NB4 (cell line): ENCODE results near the gene PTGR1.
"Not testable (repeated sequence)": the region's sequence is repeated elsewhere in the genome, so short reads cannot be mapped to it uniquely, and the experiment has no call there.

Experiments
- DNase-seq: peaks from one replicate; pipeline ENCODE4 v3.0.0; 2010; ENCODE audit warnings: low read depth
- H3K4me3 ChIP-seq: one replicate; pipeline ENCODE4 v1.5.1; 2011; ENCODE audit warnings: mild to moderate bottlenecking, low read depth, low read length, moderate library complexity
- MAX ChIP-seq: IDR thresholded peaks from 2 replicates; pipeline ENCODE4 v1.6.1; 2011; ENCODE audit warnings: low read depth, low read length
- MYC ChIP-seq: IDR thresholded peaks from 2 replicates; pipeline ENCODE4 v1.6.1; 2011; ENCODE audit warnings: low read depth, low read length
- POLR2A ChIP-seq: IDR thresholded peaks from 2 replicates; pipeline ENCODE4 v1.6.1; 2011; ENCODE audit warnings: mild to moderate bottlenecking; ENCODE audit not compliant: insufficient read length; ENCODE audit errors: extremely low read depth
- TF ChIP-seq, protein P1 (sequence below): IDR thresholded peaks from one replicate; pipeline ENCODE4 v1.5.1; 2012; ENCODE audit warnings: low read depth, low read length

The PTGR1 gene

DNA sequence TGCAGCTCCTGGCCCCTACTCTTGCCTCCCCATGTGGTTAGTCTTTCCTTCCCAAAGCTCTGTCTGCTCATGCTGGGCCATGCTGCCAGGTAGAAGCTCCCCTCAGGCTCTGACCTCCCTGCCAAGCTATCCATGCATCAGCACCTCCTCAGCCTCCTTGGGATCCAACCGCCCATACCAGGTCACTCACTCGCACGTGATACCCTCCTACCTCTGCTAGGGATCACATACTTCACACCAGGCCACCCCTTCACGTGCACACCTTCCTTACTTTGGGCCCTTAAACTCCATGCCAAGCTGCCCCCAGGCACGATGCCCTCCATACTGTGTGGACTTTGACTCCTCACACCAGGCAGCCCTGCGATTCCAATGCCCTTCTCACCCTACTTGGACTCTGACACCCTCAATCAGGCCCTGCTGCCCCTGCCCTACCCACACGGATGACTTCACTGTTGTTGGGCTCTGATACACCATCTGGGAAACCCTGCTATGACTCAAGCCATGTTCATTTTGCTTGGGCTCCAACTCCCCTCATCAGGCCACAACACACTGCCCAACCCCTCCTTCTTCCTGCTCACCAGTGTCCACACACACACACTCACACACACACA lies 40.3 kb downstream of the PTGR1 start:
- no peak overlapping the region for H3K4me3 ChIP-seq
- TF ChIP-seq MAX (no peak), MYC (no peak), POLR2A (no peak)
- TF ChIP-seq, protein P1, sequence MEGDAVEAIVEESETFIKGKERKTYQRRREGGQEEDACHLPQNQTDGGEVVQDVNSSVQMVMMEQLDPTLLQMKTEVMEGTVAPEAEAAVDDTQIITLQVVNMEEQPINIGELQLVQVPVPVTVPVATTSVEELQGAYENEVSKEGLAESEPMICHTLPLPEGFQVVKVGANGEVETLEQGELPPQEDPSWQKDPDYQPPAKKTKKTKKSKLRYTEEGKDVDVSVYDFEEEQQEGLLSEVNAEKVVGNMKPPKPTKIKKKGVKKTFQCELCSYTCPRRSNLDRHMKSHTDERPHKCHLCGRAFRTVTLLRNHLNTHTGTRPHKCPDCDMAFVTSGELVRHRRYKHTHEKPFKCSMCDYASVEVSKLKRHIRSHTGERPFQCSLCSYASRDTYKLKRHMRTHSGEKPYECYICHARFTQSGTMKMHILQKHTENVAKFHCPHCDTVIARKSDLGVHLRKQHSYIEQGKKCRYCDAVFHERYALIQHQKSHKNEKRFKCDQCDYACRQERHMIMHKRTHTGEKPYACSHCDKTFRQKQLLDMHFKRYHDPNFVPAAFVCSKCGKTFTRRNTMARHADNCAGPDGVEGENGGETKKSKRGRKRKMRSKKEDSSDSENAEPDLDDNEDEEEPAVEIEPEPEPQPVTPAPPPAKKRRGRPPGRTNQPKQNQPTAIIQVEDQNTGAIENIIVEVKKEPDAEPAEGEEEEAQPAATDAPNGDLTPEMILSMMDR, result no peak
- no peak for DNase-seq

GRCh38 chr9:111555425-111555824 lies 44.0 kb downstream of the PTGR1 start:
- H3K4me3 ChIP-seq, result not testable (repeated sequence)
- peak; percentile 24 for DNase-seq

- TF ChIP-seq MAX, result no peak
- no peak for TF ChIP-seq POLR2A
- no peak for TF ChIP-seq MYC
- TF ChIP-seq, protein P1, result no peak
- H3K4me3 ChIP-seq, result no peak overlapping the region
- no peak for DNase-seq
Observed at GRCh38 chr9:111548623-111549022, 50.8 kb downstream of the PTGR1 start.

DNA sequence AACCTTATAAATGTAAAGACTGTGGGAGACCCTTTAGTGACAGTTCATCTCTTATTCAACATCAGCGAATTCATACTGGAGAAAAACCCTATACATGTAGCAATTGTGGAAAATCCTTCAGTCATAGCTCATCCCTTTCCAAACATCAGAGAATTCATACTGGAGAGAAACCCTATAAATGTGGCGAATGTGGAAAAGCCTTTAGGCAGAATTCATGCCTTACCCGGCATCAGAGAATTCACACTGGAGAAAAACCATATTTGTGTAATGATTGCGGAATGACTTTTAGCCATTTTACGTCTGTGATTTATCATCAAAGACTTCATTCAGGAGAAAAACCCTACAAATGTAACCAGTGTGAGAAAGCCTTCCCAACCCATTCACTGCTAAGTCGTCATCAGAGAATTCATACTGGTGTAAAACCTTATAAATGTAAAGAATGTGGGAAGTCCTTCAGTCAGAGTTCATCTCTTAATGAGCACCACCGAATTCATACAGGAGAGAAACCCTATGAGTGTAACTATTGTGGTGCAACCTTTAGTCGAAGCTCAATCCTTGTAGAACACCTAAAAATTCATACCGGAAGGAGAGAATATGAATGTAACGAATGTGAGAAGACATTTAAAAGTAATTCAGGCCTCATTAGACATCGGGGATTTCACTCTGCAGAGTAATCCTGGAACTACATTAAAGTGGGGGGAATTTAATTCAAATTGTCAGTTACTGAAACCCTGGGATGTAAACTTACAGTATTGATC lies 56.8 kb downstream of the PTGR1 start:
- TF ChIP-seq POLR2A, result no peak
- no peak for TF ChIP-seq MYC
- TF ChIP-seq, protein P1, result no peak
- no peak for TF ChIP-seq MAX
- H3K4me3 ChIP-seq, result no peak overlapping the region
- DNase-seq, result no peak

DNA sequence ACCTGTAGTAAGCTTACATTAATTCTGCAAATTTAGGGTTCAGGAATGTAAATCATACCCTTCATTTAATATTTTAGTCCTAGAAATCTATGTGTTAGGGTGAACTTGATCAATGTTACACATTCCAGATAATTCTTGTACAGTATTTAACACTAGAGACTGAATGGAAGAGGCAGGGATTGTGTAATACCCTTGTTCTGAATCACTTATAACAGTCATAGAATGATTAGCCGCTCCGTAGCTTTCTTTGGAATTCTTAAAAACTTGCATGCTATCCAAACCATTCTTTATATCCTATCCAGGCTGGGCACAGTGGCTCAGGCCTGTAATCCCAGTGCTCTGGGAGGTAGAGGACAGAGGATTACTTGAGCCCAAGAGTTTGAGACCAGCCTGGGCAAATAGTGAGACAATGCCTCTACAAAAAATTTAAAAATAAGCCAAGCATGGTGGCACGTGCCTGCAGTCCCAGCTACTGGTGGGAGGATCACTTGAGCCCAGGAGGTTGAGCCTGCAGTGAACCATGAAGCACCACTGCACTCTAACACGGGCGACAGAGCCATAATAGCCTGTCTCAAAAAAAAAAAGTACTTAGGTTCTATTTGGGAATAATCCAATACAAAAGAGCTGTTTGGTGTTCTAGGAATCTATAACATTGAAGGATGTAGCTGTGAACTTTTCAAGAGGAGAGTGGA lies 66.2 kb downstream of the PTGR1 start:
- no peak overlapping the region for H3K4me3 ChIP-seq
- TF ChIP-seq POLR2A (no peak), MAX (no peak), MYC (no peak)
- TF ChIP-seq, protein P1, result no peak
- no peak for DNase-seq

DNA sequence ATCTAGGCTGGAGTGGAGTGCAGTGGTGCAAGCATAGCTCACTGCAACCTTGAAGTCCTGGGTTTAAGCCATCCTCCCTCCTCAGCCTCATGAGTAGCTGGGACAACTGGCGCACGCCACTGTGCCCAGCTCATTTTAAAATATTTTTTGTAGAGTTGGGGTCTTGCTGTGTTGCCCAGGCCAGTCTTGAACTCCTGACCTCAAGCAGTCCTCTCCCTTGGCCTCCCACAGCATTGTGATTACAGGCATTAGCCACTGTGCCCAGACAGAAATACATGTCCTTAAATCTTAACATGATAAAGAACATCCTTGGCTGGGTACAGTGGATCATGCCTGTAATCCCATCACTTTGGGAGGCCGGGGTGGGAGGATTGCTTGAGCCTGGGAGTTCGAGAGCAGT lies 67.7 kb downstream of the PTGR1 start:
- TF ChIP-seq, protein P1, result no peak
- TF ChIP-seq POLR2A (no peak), MYC (no peak), MAX (no peak)
- H3K4me3 ChIP-seq, result no peak overlapping the region
- DNase-seq, result no peak
